Fibroblast of mammary gland (primary cell): ENCODE measurements around the gene EZH1.
"Not testable (repeated sequence)": the region's sequence is repeated elsewhere in the genome, so short reads cannot be mapped to it uniquely, and the experiment has no call there.

Experiments used
- DNase-seq: peaks from one replicate; pipeline ENCODE4 v3.0.0-alpha.2; 2010; ENCODE audit warnings: low read depth
- H3K4me3 ChIP-seq: 2 replicates; pipeline ENCODE4 v1.5.1; 2011; ENCODE audit warnings: low read depth, mild to moderate bottlenecking, low read length, moderate library complexity; ENCODE audit not compliant: control insufficient read depth
- CTCF ChIP-seq: conservative IDR thresholded peaks from 2 replicates; pipeline ENCODE4 v1.5.1; 2011; ENCODE audit warnings: low read depth, low read length, inconsistent platforms; ENCODE audit not compliant: control insufficient read depth, insufficient read depth

EZH1 gene

GRCh38 chr17:42772945-42773289, 28.1 kb upstream of the EZH1 start:
- no peak for TF ChIP-seq CTCF
- peak overlapping the region; percentile 98 for H3K4me3 ChIP-seq
- no peak for DNase-seq

DNA sequence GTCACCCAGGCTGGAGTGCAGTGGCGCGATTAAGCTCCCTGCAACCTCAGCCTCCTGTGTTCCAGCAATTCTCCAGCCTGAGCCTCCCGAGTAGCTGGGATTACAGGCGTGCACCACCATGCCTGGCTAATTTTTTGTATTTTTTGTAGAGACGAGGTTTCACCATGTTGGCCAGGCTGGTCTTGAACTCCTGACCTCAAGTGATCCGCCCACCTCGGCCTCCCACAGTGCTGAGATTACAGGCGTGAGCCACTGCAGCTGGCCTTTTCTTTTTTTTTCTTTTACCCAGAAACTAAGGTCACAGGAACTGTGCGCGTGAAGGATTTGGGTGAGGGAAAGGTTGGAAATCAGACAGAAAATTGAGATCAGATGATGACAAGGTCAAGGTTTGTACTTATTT, 25.1 kb upstream of the EZH1 start:
- H3K4me3 ChIP-seq, DNase-seq: not testable (repeated sequence)

GRCh38 chr17:42768006-42768405, 23.2 kb upstream of the EZH1 start:
- not testable (repeated sequence) for H3K4me3 ChIP-seq, DNase-seq

GRCh38 chr17:42767512-42767911, 22.7 kb upstream of the EZH1 start:
- no peak for TF ChIP-seq CTCF
- no peak for DNase-seq
- no peak overlapping the region for H3K4me3 ChIP-seq

GRCh38 chr17:42766124-42766523, 21.3 kb upstream of the EZH1 start:
- DNase-seq: no peak
- no peak for TF ChIP-seq CTCF
- H3K4me3 ChIP-seq: no peak overlapping the region

- no peak overlapping the region for H3K4me3 ChIP-seq
- TF ChIP-seq CTCF: no peak
- DNase-seq: no peak
Observed at GRCh38 chr17:42761638-42762037, 16.8 kb upstream of the EZH1 start.

GRCh38 chr17:42760652-42761581, 16.1 kb upstream of the EZH1 start, which contains the start of gene RAMP2:
RAMP2 (plus strand) TSS chr17:42761227; CDS start chr17:42761262, 35 bp downstream.
- DNase-seq: no peak
- H3K4me3 ChIP-seq: peak within 1 kb of the TSS; percentile 16
- no peak for TF ChIP-seq CTCF
